HepG2 (cell line): ENCODE measurements around the gene SLC39A1. TPM values are rescaled to one million over a fixed set of nuclear protein-coding genes. Genes with fewer than 3 reads are reported as not detected.
A peak's percentile ranks its signal among the peaks of the same experiment; 100 is the strongest.

Experiments
- ATAC-seq: fragments of 200-7000 bp; cut with Tn5 transposase; 3 replicates; pipeline ENCODE4 v1.9.1; 2020; ENCODE audit warnings: mild to moderate bottlenecking, moderate library complexity
- BruUV-seq: library from RNA; stranded (reverse); fragments of 400-500 nt; replicated peaks from 2 replicates; lab custom pipeline; 2021; lab: Mats Ljungman, UMichigan
- CTCF ChIA-PET: fragments of 300-600 bp; formaldehyde crosslinking; extraction: SDS; loops from one replicate; lab custom pipeline; 2021; ENCODE audit warnings: low total read pairs, inconsistent platforms, low intra/inter-chr PET ratio; lab: Yijun Ruan, JAX
- POLR2A ChIA-PET: fragments of 350-600 bp; sonication (Branson Sonifier 250); formaldehyde crosslinking; loops from one replicate; lab custom pipeline; 2020; ENCODE audit warnings: antibody characterized with exemption, inconsistent platforms; lab: Yijun Ruan, JAX
- DNase-seq: peaks from one replicate; pipeline ENCODE4 v3.0.0-alpha.2; 2015; ENCODE audit warnings: low spot score
- FAIRE-seq: peaks from 3 replicates; lab custom pipeline; 2011; peaks lifted over from hg19 to GRCh38; lab: Jason Lieb, UNC
- H2AFZ ChIP-seq: one replicate; pipeline ENCODE4 v1.6.1; 2011; ENCODE audit warnings: low read length, inconsistent platforms
- H3K27ac ChIP-seq: fragments of 300-600 bp; 3 replicates; pipeline ENCODE4 v1.8.0; 2011; ENCODE audit warnings: mixed run types, mild to moderate bottlenecking, mixed read lengths, low read length, inconsistent platforms; ENCODE audit not compliant: insufficient read depth; ENCODE audit errors: extremely low read length
- H3K27me3 ChIP-seq, 2 experiments: fragments of 200-600 bp in 1 of 2; 2 replicates in 1 of 2; 3 replicates in 1 of 2; pipeline versions ENCODE4 v1.6.0 to v1.8.0; 2011; ENCODE audit warnings: low read length in 2 of 2, mild to moderate bottlenecking in 2 of 2, moderate library complexity in 2 of 2, inconsistent platforms in 1 of 2; ENCODE audit not compliant: insufficient read depth in 2 of 2, control insufficient read depth in 1 of 2
- H3K36me3 ChIP-seq, 2 experiments: fragments of 200-600 bp in 1 of 2; replicated peaks in 1 of 2; 2 replicates in 1 of 2; 3 replicates in 1 of 2; pipeline versions ENCODE4 v1.5.1 to v1.8.0; 2011; ENCODE audit warnings: low read length in 2 of 2, inconsistent platforms in 1 of 2; ENCODE audit not compliant: insufficient read depth in 2 of 2, control insufficient read depth in 1 of 2
- H3K4me1 ChIP-seq: 2 replicates; pipeline ENCODE4 v1.5.1; 2012; ENCODE audit warnings: low read length, inconsistent platforms; ENCODE audit not compliant: insufficient read depth
- H3K4me2 ChIP-seq: 2 replicates; pipeline ENCODE4 v1.6.0; 2011; ENCODE audit warnings: low read depth, low read length, inconsistent platforms
- H3K4me3 ChIP-seq, 3 experiments: fragments of 200-600 bp in 1 of 3; sonication (generic), shearing (Covaris generic) in 1 of 3; replicated peaks in 1 of 3; 2 replicates each; pipeline ENCODE4 v1.5.1; 2011 to 2016; ENCODE audit warnings: low read length in 3 of 3, inconsistent platforms in 2 of 3, low read depth in 2 of 3, mild to moderate bottlenecking in 2 of 3, control low read depth in 1 of 3, mixed read lengths in 1 of 3; ENCODE audit not compliant: insufficient read depth in 1 of 3
- H3K79me2 ChIP-seq: one replicate; pipeline ENCODE4 v1.6.1; 2011; ENCODE audit warnings: low read length, inconsistent platforms; ENCODE audit not compliant: insufficient read depth
- H3K9ac ChIP-seq: 2 replicates; pipeline ENCODE4 v1.6.0; 2011; ENCODE audit warnings: mild to moderate bottlenecking, low read depth, low read length, inconsistent platforms; ENCODE audit not compliant: insufficient read depth
- H3K9me3 ChIP-seq: 2 replicates; pipeline ENCODE4 v1.5.1; 2012; ENCODE audit warnings: mild to moderate bottlenecking, low read length
- H4K20me1 ChIP-seq: 2 replicates; pipeline ENCODE4 v1.6.0; 2011; ENCODE audit warnings: inconsistent platforms, mild to moderate bottlenecking, low read length, moderate library complexity; ENCODE audit not compliant: insufficient read depth
- CHCHD3 ChIP-seq: sonication (generic); formaldehyde crosslinking; IDR thresholded peaks from 2 replicates; pipeline ENCODE4 v1.8.0; 2022; ENCODE audit warnings: mild to moderate bottlenecking, missing genetic modification reagents, moderate library complexity
- NFYC ChIP-seq: IDR thresholded peaks from 2 replicates; pipeline ENCODE4 v1.6.1; 2016; ENCODE audit warnings: missing genetic modification reagents, missing compliant biosample characterization
- NR2C2 ChIP-seq: sonication (generic); formaldehyde crosslinking; IDR thresholded peaks from 2 replicates; pipeline ENCODE4 v1.4.0; 2020; ENCODE audit warnings: missing genetic modification reagents, mild to moderate bottlenecking, moderate library complexity, borderline replicate concordance
- RBFOX2 ChIP-seq: fragments of 200-400 bp; formaldehyde crosslinking; IDR thresholded peaks from 2 replicates; pipeline ENCODE4 v1.6.1; 2017; ENCODE audit warnings: low read depth, mild to moderate bottlenecking, low read length
- SMARCC2 ChIP-seq: fragments of 450-650 bp; IDR thresholded peaks from 2 replicates; pipeline ENCODE4 v1.6.1; 2017; ENCODE audit warnings: antibody characterized with exemption, mild to moderate bottlenecking
- ZBTB33 ChIP-seq: sonication (generic); formaldehyde crosslinking; IDR thresholded peaks from 2 replicates; pipeline ENCODE4 v1.4.0; 2020; ENCODE audit warnings: missing genetic modification reagents
- ZNF792 ChIP-seq: IDR thresholded peaks from 2 replicates; pipeline ENCODE4 v1.6.1; 2016
- WGBS: methylation state at CpG from one replicate; pipeline ENCODE4 v1.1.6; 2017; ENCODE audit warnings: low lambda C conversion rate; 5-methylcytosine and 5-hydroxymethylcytosine counted together
- in situ Hi-C: cut with HindIII; loops from 2 replicates; pipeline ENCODE4 v1.10.0; 2017; ENCODE audit warnings: low pct_unique_long_range_greater_than_20kb; ENCODE audit not compliant: extremely low pct_ligation_motif_present
- intact Hi-C: fragments of 100-400 bp; cut with micrococcal nuclease; formaldehyde crosslinking; loops from one replicate; pipeline ENCODE4 v1.10.0; 2022; ENCODE audit not compliant: unreplicated experiment
- polyA plus RNA-seq, 8 experiments: library from polyadenylated mRNA; depleted of rRNA in 3 of 8; stranded (reverse) in 7 of 8; unstranded in 1 of 8; fragments of >200 nt; fragmentation: Illumina TruSeq in 4 of 8; extraction: Trizol in 4 of 8; gene quantifications; 2 replicates each; pipeline versions ENCODE4 v1.2.1 to v1.2.3, GENCODE V29; 2011 to 2016; ENCODE audit warnings: low read depth in 4 of 8, missing spikeins in 1 of 8, mixed read lengths in 1 of 8; ENCODE audit not compliant: insufficient read depth in 1 of 8
- total RNA-seq, 5 experiments: library from RNA; depleted of rRNA; stranded (reverse); fragments of >200 nt; fragmentation: Illumina TruSeq; extraction: Trizol; gene quantifications; 2 replicates each; pipeline ENCODE4 v1.2.3, GENCODE V29; 2016; ENCODE audit warnings: low read depth in 1 of 5

Gene SLC39A1
- total and polyA plus RNA-seq, 2 of the 13 experiments (the other 11 are each of a cell fraction or from before 2014, with no cell fraction given) = 71.2 to 78.4 TPM

GRCh38 chr1:153959454-153959853 lies 3.9 kb downstream of the SLC39A1 start:
- Histone ChIP-seq H3K4me1 (peaks cover 58% of the 10 kb centered on the region), H3K36me3 (peaks cover 0 to 16% of the 10 kb centered on the region in 2 experiments; a peak in 2 of 5 replicates), H3K4me2 (peak overlapping the region; percentile 80), H4K20me1 (peaks cover 7% of the 10 kb centered on the region; the same call in 1 of the 2 replicates), H3K27ac (no peak overlapping the region), H3K9ac (no peak overlapping the region), H3K4me3 (no peak overlapping the region), H3K79me2 (peaks cover 60% of the 10 kb centered on the region), H2AFZ (no peak overlapping the region), H3K9me3 (no peaks in the 10 kb centered on the region), H3K27me3 (peaks cover 0 to 7% of the 10 kb centered on the region in 2 experiments; a peak in 1 of 5 replicates)
- WGBS = 87% methylated on average over 2 of the region's 3 CpGs
- DNase-seq (no peak), FAIRE-seq (no peak), ATAC-seq (no peak)
- in situ Hi-C loops = no loop called here
- POLR2A ChIA-PET = interaction anchor here (1.4 to 7.0 kb wide), 4 partner anchors 8 to 36 kb away, joined by 4 to 89 read pairs (median 12); partner anchors contain the start of genes CREB3L4, DENND4B and GATAD2B
- CTCF ChIA-PET = no interaction called here
- intact Hi-C loops = loop anchor here (5.0 kb wide), 1 partner anchor 37 kb away; the partner anchor contains the start of gene GATAD2B
- TF ChIP-seq ZBTB33 (CRISPR knock-in tag) (peak; percentile 39; the same call in 1 of the 2 replicates), NFYC (CRISPR knock-in tag) (no peak), RBFOX2 (0 out of 2 replicates have a peak, but pooled peaks have one; percentile 34)
- no TSS peak for BruUV-seq

- H3K9ac ChIP-seq = no peak overlapping the region
- no peaks in the 10 kb centered on the region for H3K9me3 ChIP-seq
- H3K4me1 ChIP-seq = peaks cover 61% of the 10 kb centered on the region
- intact Hi-C loops = loop anchor here (5.0 kb wide), 1 partner anchor 37 kb away; the partner anchor contains the start of gene GATAD2B
- TF ChIP-seq ZNF792 (CRISPR knock-in tag) = no peak
- no peak for TF ChIP-seq NR2C2 (CRISPR knock-in tag)
- no peak for TF ChIP-seq SMARCC2
- no peak for TF ChIP-seq CHCHD3 (CRISPR knock-in tag)
- TF ChIP-seq, all 625 proteins: peak for 0
- Histone ChIP-seq H3K4me3 (peak overlapping the region; percentile 20 to 56 (median 22); a peak in 3 of 6 replicates), H2AFZ (no peak overlapping the region), H3K27ac (no peak overlapping the region), H3K27me3 (peaks cover 0 to 7% of the 10 kb centered on the region in 2 experiments; a peak in 1 of 5 replicates), H3K4me2 (peak overlapping the region; percentile 80), H3K36me3 (peaks cover 0 to 16% of the 10 kb centered on the region in 2 experiments; a peak in 2 of 5 replicates), H3K79me2 (peaks cover 59% of the 10 kb centered on the region), H4K20me1 (peaks cover 7% of the 10 kb centered on the region; the same call in 1 of the 2 replicates)
- ATAC-seq (no peak), FAIRE-seq (no peak), DNase-seq (no peak)
- BruUV-seq = no TSS peak
- WGBS = 62% methylated on average over 4 of the region's 4 CpGs
- in situ Hi-C loops = no loop called here
- CTCF ChIA-PET = no interaction called here
- POLR2A ChIA-PET = interaction anchor here (0.9 to 7.0 kb wide), 8 partner anchors 8 to 44 kb away, joined by 3 to 89 read pairs (median 10); partner anchors contain the start of genes CREB3L4, DENND4B, GATAD2B and JTB
Measured at GRCh38 chr1:153958961-153959260, 4.4 kb downstream of the SLC39A1 start.
